Ishikawa (cell line): ENCODE results near the gene CIAO3.

ENCODE experiments used
- CEBPB ChIP-seq: IDR thresholded peaks from 2 replicates; pipeline ENCODE4 v1.6.1; 2012
- CREB1 ChIP-seq: IDR thresholded peaks from 2 replicates; pipeline ENCODE4 v1.6.1; 2012; ENCODE audit warnings: low read depth
- EGR1 ChIP-seq: IDR thresholded peaks from 2 replicates; pipeline ENCODE4 v1.6.1; 2012
- EP300 ChIP-seq: IDR thresholded peaks from 2 replicates; pipeline ENCODE4 v1.6.1; 2012; ENCODE audit warnings: borderline replicate concordance
- FOXM1 ChIP-seq: IDR thresholded peaks from 2 replicates; pipeline ENCODE4 v1.6.1; 2012; ENCODE audit warnings: low read depth, borderline replicate concordance
- TAF1 ChIP-seq: IDR thresholded peaks from 2 replicates; pipeline ENCODE4 v1.6.1; 2012; ENCODE audit warnings: low read depth, mild to moderate bottlenecking
- TCF12 ChIP-seq: IDR thresholded peaks from 2 replicates; pipeline ENCODE4 v1.6.1; 2012; ENCODE audit warnings: low read depth
- TEAD4 ChIP-seq: IDR thresholded peaks from 2 replicates; pipeline ENCODE4 v1.6.1; 2012
- YY1 ChIP-seq: IDR thresholded peaks from 2 replicates; pipeline ENCODE4 v1.6.1; 2012; ENCODE audit warnings: low read depth
- ZBTB7A ChIP-seq: IDR thresholded peaks from 2 replicates; pipeline ENCODE4 v1.6.1; 2012; ENCODE audit warnings: low read depth
- TF ChIP-seq, protein P1 (sequence below): IDR thresholded peaks from 2 replicates; pipeline ENCODE4 v1.6.1; 2012
- TF ChIP-seq, protein P2 (sequence below): IDR thresholded peaks from 2 replicates; pipeline ENCODE4 v1.6.1; 2012

DNA sequence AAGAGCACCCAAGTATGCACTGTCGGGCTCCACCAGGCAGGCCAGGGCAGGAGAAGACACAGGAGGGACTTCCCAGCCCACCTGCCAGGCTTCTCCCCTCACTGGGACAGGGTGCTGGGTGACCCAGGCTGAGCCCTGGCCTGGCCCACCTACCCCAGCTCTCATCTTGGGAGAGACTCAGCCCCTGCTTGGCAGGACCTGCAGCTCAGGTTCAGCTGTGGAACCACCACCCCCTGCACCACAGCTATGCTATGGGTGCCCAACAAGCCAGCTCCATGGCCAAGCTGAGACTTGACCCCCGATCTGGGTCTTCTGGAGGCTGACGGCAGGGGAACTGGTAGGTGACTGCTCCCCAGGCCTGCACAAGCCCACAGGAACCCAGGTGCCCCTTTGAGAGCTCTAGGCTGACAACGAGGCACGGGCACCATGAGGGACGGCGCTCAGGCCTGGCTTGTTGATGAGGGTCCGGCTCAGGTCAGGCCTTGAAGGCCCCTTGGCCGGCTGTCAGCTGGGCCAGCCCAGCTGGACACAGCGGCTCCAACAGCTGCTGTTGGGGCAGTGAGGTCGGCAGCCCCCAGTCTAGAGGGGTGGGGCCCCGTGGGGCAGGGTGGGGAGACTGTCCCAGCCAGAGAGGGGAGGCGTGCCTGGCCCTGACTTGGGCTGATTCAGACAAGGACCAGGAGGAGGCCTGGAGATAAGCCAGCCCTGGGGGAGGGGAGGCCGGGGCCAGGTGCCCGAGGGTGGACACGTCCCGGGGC lies 42.8 kb upstream of the CIAO3 start:
- TF ChIP-seq EP300: no peak
- TF ChIP-seq, protein P1, sequence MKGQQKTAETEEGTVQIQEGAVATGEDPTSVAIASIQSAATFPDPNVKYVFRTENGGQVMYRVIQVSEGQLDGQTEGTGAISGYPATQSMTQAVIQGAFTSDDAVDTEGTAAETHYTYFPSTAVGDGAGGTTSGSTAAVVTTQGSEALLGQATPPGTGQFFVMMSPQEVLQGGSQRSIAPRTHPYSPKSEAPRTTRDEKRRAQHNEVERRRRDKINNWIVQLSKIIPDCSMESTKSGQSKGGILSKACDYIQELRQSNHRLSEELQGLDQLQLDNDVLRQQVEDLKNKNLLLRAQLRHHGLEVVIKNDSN: no peak
- no peak for TF ChIP-seq FOXM1
- no peak for TF ChIP-seq TAF1
- TF ChIP-seq EGR1: no peak
- TF ChIP-seq CEBPB: no peak
- TF ChIP-seq CREB1: no peak
- no peak for TF ChIP-seq TEAD4
- TF ChIP-seq, protein P2, sequence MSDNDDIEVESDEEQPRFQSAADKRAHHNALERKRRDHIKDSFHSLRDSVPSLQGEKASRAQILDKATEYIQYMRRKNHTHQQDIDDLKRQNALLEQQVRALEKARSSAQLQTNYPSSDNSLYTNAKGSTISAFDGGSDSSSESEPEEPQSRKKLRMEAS: no peak
- TF ChIP-seq YY1: no peak
- no peak for TF ChIP-seq TCF12
- TF ChIP-seq ZBTB7A: no peak
